GM21723 (cell line): ENCODE data around the gene KCNJ14.

Experiments used
- ATAC-seq: cut with Tn5 transposase; IDR thresholded peaks from one replicate; pipeline ENCODE4 v1.9.1; 2021; ENCODE audit warnings: mild to moderate bottlenecking, moderate library complexity; ENCODE audit not compliant: unreplicated experiment

Gene KCNJ14

DNA sequence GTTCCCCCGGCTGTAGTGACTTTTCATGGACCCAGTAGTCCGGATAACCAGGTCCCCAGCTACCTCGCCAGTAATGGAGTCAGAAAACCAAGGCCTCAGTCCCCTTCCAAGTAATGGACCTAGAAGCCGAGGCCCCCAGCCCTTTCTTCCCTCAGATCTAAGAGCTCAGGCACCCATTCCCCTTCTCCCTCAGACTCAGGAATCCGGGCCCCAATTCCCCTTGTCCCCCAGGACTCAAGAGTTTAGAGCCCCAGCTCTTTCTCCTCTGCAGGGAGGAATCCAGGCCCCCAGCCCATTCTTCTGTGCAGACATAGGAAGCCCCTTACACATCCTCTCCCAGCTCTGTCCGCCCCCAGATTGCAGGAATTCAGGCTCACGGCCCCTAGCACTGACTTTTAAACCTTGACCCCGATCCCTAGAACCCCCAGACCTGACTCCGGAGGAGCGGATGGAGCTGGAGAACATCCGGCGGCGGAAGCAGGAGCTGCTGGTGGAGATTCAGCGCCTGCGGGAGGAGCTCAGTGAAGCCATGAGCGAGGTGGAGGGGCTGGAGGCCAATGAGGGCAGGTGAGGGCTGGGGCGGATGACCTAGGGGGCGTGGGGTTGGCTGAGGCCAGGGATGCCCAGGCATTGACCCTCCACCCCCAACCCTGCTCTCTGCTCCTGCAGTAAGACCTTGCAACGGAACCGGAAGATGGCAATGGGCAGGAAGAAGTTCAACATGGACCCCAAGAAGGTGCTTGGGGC lies 14.7 kb downstream of the KCNJ14 start:
- ATAC-seq = no peak

DNA sequence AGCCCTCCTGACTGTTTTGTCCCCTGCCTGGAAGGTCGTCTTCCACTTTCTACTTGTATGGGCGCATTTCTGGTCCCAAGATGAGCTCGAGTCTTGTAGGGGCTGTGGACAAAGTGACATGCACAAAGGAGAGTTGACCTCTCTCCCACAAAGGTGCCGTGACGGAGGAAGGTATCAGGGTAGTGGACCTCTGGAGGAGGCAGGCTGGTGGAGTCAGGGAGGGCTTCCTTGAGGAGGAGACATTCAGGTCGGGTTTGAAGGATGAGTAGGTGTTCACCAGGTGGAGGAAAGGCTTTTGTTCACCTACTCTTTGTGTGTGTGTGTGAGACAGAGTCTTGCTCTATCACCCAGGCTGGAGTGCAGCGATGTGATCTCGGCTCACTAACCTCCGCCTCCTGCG lies 15.5 kb downstream of the KCNJ14 start:
- no peak for ATAC-seq

DNA sequence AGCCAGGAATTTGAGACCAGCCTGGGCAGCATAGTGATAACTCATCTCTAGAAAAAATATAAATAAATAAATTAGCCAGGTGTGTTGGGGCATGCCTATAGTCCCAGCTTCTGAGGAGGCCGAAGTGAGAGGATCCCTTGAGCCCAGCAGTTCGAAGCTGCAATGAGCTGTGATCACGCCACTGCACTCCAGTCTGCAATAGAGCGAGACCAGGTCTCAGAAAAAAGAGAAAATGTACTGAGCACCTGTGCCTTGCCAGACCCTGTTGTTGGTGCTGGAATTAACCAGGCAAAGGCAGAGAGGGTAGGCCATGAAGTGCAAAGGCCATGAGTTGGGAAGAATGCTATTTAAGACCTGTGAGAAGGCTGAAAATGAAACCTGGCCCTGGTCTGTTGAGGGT lies 16.5 kb downstream of the KCNJ14 start:
- ATAC-seq = no peak

DNA sequence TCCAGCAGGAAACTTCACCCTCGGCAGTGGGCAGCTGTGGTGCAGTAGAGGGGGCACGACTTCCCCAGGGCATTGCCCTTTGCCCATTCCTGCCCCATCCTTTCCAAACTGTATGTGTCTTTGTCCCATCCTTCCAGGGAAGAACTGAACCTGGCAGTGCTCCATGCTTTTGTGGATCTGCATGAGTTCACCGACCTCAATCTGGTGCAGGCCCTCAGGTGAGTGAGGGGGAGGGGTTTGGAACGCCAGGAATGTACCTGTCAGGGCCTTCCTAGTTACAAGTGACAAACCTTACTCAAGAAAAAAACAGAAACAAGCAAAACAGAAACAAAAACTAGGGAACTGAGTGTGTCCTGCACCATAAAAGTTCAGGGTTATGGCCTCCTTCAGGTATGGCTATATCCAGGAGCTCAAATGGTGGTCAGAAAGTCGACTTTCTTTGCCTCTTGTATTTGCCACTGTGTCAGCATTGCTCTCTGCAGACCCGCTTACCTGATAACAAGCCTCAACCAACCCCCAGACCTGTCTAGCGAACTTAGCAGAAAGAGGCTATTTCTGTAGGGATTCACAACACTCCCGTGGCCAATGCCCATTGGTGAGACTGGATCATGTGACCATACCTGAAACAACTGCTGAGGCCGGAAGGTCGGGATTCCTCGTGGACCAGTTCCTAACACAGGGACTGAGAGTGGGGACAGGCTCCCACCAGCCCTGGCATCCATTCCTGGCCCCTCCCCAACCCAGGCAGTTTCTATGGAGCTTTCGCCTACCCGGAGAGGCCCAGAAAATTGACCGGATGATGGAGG lies 18.0 kb downstream of the KCNJ14 start:
- ATAC-seq = no peak

DNA sequence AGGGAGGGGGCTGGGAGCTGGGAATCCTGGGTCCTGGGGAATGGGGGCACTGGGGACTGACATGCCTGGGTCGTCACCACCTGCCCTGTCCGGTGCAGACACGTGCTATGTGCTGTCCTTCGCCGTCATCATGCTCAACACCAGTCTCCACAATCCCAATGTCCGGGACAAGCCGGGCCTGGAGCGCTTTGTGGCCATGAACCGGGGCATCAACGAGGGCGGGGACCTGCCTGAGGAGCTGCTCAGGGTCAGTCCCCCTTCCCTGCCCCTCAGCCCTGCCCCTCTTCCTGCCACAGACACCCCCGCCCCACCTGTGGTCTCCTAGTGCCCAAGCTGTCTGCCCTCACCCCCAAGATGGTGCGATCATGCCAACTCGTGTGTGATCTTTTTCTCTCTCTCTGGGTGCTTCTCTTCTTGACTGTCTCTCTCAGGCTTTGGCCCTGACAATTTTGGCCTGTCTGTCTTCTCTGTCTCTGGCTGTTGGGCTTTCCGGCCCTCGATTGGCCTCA lies 18.8 kb downstream of the KCNJ14 start:
- no peak for ATAC-seq

DNA sequence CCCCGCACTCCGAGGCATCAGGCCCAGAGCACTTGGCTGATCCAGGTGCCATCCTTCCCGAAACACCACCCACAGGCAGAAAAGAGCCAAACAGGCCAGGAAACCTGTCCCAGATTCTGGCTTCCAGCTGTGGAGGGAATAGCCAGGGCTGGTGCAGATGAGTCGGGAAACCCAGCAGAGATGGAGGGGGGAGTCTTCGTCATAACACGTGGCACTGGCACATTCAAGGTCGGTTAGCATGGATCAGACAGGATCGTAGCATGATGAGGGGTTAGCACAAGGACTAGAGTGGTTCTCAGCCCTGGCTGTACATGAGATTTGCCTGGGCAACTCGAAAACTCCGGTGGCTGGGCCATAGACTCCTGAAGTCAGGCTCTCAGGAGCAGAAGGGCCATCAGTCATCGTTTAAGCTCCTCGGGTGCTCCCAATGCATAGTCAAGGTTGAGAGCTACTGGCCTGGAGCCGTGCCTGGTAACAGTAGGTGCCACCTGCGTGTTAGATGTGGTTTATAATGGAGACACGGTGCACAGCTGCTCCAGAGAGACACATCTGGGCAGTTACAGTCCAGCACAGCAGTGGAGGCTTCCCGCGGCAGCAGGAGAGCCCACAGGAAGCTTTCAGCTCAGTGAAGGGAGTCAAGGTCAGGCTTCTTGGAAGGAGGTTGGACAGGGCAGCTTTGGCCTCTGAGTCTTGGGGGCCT lies 20.1 kb downstream of the KCNJ14 start:
- ATAC-seq = no peak

DNA sequence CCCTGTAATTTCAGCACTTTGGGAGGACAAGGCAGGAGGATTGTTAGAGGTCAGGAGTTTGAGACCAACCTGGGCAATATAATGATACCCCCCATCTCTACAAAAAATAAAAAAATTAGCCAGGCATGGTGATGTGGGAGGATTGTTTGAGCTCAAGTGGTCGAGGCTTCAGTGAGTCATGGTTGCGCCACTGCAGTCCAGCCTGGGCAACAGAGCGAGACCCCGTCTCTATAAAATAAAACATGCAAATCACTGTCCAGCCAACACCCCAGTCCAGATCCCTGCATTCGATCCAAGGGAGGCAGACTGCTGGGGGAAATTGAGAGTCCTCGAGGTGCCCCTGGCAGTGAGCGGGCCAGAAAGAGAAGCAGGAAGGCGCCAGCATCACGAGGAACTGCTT lies 20.8 kb downstream of the KCNJ14 start:
- ATAC-seq = no peak

DNA sequence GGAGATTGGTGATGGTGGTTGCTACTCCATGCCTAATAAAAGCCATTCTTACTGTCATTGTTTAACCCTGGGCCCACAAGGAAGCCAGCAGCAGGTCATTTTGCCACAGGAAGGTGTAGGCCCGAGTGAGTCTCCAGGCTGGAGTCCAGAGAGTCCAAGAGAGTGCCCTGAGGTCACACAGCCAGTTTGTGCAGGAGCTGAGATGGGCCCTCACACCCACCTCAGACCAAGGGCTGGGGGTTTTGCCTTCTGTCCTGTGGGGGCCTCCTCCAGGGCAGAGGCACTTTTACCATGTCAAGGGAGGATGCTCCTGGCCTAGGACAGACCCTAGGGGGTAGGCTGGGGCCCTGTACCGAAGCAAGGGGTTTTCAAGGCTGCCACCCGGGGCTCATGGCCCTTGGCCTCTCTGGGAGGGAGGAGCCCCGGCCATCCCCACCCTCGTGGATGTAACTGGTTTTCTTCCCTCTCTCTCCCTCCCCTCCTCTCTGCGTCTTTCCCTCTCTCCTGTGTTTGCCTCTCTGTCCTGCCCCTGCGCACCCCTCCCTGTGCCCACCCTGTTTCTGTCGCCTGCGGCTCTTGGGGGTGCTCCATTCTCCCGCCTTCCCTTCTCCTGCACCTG lies 21.8 kb downstream of the KCNJ14 start:
- ATAC-seq = no peak

DNA sequence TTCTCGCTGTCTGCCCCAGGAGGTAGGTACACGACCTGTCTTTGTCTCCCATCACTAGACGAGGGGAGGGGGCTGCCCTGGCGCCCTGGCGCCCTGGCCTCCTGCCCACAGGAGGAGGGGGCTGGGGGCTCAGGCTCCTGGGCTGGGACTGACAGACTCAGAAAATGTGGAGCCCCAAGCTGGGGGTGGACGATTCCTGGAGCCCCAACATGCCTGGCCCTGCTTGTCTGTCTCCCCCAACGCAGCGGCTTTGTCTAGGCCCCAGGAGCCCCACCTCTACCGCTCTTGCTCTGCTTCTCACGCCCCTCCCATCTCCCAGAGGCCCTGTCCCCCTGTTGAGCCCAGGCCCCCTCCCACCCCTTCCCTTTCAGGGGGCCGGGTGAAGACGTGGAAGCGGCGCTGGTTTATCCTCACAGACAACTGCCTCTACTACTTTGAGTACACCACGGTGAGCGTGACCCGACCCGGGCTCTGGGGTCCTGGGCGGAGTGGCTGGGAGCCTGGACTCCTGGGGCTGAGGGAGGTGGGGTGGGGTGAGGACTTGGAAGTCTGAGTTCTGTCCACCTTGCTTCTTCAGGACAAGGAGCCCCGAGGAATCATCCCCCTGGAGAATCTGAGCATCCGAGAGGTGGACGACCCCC lies 22.4 kb downstream of the KCNJ14 start:
- ATAC-seq = no peak

DNA sequence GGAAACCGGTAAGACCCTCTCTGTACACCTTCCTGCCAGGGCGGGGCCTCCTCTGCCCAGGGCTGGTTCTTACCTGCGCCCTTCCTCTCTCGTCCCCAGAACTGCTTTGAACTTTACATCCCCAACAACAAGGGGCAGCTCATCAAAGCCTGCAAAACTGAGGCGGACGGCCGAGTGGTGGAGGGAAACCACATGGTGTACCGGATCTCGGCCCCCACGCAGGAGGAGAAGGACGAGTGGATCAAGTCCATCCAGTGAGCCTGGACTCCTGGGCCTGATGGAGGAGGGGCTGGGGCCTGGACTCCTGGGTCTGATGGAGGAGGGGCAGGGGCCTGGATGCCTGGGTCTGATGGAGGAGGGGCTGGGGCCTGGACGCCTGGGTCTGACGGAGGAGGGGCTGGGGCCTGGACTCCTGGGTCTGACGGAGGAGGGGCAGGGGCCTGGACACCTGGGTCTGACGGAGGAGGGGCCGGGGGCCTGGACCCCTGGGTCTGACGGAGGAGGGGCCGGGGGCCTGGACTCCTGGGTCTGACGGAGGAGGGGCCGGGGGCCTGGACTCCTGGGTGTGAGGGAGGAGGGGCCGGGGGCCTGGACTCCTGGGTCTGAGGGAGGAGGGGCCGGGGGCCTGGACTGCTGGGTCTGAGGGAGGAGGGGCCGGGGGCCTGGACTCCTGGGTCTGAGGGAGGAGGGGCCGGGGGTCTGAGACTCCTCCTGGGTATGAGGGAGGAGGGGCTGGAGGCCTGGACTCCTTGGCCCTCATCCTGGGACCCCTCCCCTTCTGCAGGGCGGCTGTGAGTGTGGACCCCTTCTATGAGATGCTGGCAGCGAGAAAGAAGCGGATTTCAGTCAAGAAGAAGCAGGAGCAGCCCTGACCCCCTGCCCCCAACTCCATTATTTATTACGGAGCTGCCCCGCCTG lies 23.2 kb downstream of the KCNJ14 start:
- no peak for ATAC-seq

DNA sequence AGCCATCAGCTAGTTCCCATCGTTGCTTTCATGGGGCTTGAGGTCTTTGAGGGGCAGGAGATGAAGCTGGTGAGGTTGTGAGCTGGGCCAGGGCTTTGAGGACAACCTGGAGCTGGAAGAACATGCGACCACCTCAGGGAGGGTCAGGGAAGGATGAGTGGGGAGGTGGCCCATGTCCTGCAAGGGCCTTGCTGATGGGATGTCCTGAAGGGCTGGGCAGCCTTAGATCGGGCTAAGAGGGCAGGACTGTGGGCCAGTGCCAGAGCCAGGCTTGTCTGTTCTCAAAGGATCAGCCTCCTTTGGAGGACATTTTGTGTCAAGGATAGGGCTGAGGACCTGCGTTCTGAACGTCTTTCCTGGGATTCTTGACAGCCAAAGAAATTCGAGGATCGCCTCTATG lies 24.3 kb downstream of the KCNJ14 start:
- no peak for ATAC-seq

DNA sequence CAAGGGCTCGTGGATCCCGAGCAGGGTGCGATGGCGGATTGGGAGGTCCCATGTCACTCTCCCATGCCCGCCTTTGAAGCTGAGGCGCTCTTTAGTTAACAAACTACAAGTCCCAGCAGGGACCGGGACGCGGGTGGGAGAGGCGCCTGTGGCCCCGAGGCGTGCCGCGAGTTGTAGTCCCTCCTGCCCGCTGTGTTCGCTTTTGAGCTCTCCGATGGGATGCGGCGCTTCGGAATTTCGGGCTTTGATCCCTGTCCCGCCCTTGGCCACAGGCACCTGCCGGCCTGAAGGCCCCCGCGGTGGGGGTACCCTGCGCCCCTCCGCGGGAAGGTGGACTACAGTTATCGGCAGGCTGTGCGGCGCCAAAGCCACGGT lies 24.8 kb downstream of the KCNJ14 start:
- no peak for ATAC-seq

DNA sequence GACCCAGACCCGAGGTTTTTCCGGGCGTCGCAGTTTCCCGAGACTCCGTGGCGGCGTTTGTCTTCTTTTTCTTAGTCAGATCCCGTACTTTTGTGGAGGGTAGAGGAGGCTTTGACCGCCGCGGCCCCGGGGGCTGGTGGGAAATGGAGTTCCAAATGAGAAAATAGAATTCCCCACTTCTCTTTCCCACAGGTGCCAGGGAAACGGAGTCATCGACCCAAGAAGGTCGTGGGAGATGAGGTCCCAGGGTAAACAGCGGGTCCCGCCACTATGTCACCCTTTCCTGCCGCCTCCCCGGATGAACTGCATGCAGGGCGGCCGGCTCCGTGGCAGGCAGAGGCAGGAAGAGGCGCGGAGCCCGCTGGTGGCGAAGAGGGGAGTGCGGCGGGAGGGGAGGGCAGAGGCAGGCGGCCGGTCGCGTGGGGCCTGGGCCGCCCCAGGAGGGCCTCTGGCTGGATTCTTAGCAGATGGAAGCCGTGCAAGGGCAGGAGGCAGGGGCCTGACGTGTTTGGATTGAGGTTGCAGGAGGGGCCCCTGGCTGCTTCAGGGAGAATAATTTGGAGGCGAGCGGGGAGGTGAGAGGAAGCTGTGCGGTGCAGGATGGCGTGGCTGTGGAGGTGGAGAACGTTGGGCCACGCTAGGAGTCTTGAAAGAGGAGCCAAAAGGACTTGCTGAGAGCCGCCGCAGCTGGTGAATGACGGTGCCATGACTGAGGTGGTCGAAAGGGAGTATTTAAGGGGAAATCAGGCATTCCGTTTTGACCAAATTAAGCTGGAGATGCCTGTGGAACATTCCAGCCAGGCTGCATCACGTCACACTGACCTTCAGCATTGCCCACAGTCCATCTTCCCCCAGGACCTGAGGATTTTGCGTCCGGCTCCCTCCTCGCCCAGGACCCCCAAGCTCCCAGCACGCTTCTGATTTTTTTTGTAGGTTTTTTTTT lies 25.5 kb downstream of the KCNJ14 start:
- no peak for ATAC-seq

DNA sequence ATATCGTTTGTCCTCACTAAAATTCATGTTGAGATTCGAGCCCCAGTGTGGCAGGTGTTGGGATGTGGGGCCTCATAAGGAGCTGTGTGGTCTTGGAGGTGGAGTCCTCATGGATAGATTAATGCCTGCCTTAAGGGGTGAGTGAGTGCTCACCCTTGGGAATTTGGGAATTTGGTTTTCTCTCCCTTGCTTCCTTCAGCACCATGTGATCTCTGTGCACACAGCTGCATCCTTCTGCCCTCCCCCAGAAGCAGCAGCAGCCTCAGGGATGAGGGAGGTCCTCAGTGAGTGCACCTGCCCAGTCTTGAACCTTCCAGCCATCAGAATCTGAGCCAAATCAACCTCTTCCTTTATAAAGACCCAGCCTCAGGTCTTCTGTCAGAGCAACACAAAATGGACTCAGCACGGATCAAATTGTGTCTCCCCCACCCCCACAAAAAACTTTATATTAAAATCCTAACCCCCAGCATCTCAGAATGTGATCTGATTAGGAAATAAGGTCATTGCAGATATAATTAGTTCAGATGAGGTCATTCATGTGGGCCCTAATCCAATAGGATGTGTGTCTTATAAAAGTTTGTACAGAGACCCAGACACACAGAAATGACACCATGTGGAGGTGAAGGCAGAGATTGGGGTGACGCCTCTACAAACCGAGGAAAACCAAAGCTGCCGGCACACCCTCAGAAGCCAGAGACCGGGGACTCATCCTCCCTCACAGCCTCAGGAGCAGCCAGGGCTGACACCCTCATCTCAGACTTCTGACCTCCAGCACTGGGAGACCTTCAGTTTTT lies 26.7 kb downstream of the KCNJ14 start:
- ATAC-seq = no peak

DNA sequence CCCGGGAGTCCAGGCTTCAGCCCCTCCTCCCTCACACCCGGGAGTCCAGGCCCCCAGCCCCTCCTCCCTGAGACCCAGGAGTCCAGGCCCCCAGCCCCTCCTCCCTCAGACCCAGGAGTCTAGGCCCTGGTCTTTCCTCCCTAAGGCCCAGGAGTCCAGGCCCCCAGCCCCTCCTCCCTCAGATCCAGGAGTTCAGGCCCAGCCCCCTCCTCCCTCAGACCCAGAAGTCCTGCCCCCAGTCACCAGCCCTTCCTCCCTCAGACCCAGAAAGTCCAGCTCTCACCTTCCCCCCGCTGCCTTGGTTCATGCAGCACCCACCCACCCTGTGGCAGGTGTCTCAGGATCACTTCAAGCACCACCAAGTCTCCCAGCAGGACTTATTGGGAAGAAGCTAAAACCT lies 27.9 kb downstream of the KCNJ14 start:
- ATAC-seq = no peak

DNA sequence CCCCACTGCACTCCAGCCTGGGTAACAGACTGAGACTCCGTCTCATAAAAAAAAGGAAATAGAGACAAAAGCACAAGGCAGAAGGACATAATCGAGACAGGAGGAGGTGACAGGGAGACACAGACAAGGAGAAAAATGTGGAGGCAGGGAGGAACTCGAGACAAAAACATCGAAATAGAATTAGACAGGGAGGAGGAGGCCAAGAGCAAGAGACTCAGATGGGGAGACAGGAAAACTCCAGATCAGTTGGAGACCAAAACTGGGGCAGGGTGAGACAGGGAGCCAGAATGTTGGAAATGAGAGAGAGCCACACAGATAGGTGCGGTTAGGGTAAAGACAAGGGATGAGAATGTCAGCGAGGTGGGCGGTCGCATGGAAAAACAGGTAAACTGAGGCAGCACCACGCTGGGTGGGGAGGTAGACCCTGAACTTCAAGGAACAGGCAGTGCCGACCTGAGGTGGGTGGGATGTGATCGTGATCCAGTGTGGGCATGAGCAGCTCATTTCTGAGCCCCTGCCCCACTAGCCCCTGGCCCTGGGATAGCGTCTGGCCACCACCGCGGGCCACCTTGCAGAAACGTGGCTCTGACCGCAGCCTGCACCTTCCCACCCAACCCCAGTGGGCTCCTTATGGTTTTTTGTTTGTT lies 29.0 kb downstream of the KCNJ14 start:
- ATAC-seq = no peak

DNA sequence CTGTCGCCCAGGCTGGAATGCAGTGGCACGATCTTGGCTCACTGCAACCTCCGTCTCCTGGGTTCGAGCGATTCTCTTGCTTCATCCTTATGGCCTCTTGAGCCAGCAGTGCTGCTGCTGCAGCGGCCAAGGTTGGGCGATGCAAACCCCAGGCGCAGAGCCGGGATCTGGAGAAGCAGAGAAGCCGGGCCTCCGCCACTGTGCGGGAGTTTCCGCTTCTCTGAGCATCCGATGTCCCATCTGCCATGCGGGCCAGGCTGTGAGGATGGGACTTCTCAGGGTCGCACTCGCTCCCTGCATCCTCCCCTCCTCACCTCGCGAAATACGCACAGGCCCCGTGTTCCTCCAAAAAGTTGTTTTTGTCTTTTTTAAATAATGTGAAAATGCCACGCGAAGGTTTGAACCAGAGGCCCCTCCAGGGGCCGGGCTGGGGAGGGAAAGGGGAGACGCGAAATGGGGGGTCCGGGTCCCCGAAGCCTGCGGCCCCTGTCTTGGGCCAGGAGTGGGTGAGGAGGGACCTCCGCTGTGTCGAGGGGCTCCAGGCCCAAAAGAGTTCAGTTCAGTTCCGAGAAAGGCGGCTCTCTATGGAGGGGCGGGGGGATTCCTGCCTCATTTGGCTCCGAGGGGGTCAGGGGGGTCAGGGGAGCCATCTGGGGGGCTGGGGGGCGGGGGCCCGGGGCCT lies 29.7 kb downstream of the KCNJ14 start:
- ATAC-seq = no peak
